Fibroblast of pulmonary artery (primary cell): Measurements from ENCODE around the gene TDP1.
A peak's percentile ranks its signal among the peaks of the same experiment; 100 is the strongest.

Experiments
- DNase-seq: peaks from one replicate; pipeline ENCODE4 v3.0.0-alpha.2; 2010; ENCODE audit warnings: low read depth
- H3K4me3 ChIP-seq: replicated peaks from 2 replicates; pipeline ENCODE4 v1.5.1; 2011; ENCODE audit warnings: low read depth, mild to moderate bottlenecking, control low read depth, low read length, moderate library complexity
- CTCF ChIP-seq: IDR thresholded peaks from 2 replicates; pipeline ENCODE4 v1.5.1; 2011; ENCODE audit warnings: mild to moderate bottlenecking, control low read depth, low read length, inconsistent platforms; ENCODE audit errors: missing control alignments

The TDP1 gene

GRCh38 chr14:89955745-89956660, at the start of gene TDP1:
TDP1 (plus strand) TSS chr14:89955927; CDS start chr14:89963115, 7,188 bp downstream.
- peak; percentile 94 for DNase-seq
- peak within 1 kb of the TSS; percentile 71 for H3K4me3 ChIP-seq
- TF ChIP-seq CTCF: no peak

- DNase-seq: no peak
- TF ChIP-seq CTCF: no peak
- no peak overlapping the region for H3K4me3 ChIP-seq
Observed at GRCh38 chr14:89906000-89906399, 49.7 kb upstream of the TDP1 start.

GRCh38 chr14:89907655-89908054, 48.1 kb upstream of the TDP1 start:
- no peak overlapping the region for H3K4me3 ChIP-seq
- DNase-seq: no peak
- no peak for TF ChIP-seq CTCF

GRCh38 chr14:89908712-89909450, 46.8 kb upstream of the TDP1 start:
- no peak for TF ChIP-seq CTCF
- H3K4me3 ChIP-seq: no peak overlapping the region
- no peak for DNase-seq

GRCh38 chr14:89909586-89909985, 46.1 kb upstream of the TDP1 start:
- no peak overlapping the region for H3K4me3 ChIP-seq
- DNase-seq: no peak
- no peak for TF ChIP-seq CTCF

GRCh38 chr14:89910691-89911009, 45.1 kb upstream of the TDP1 start:
- TF ChIP-seq CTCF: no peak
- no peak overlapping the region for H3K4me3 ChIP-seq

More at GRCh38 chr14:89910691-89911009, 45.1 kb upstream of the TDP1 start:
- DNase-seq: no peak
